Mammary epithelial cell (primary cell): ENCODE measurements around the gene COPS7A.

Source experiments
- CTCF ChIP-seq, 2 donors: IDR thresholded peaks in 1 of 2; conservative IDR thresholded peaks in 1 of 2; 2 replicates each; pipeline ENCODE4 v1.5.1; 2011 to 2012; ENCODE audit warnings: inconsistent platforms in 2 of 2, low read length in 2 of 2, mild to moderate bottlenecking in 2 of 2, control low read depth in 1 of 2, low read depth in 1 of 2; ENCODE audit not compliant: insufficient read depth in 1 of 2; ENCODE audit errors: extremely low read depth in 1 of 2
- EZH2 ChIP-seq: IDR thresholded peaks from 2 replicates; pipeline ENCODE4 v1.6.1; 2012; ENCODE audit warnings: low read length, inconsistent platforms, borderline replicate concordance

- TF ChIP-seq CTCF (conservative IDR thresholded peaks at IDR 0.05 in 1 of 2, IDR thresholded peaks at IDR 0.05 in 1 of 2; ENCODE audit: extremely low read depth in 1 of 2, insufficient read depth in 1 of 2, low read depth in 1 of 2, low read length in 2 of 2) (no peak), EZH2 (no peak)
Measured at GRCh38 chr12:6759741-6760140, 35.9 kb downstream of the COPS7A start.
